Large intestine (tissue), 3 donors: ENCODE results near the gene ACTL6B. TPM values are rescaled to one million over a fixed set of nuclear protein-coding genes. Genes with fewer than 3 reads are reported as not detected.
"Not testable (repeated sequence)": the region's sequence is repeated elsewhere in the genome, so short reads cannot be mapped to it uniquely, and the experiment has no call there.

Experiments
- DNase-seq, 2 donors: peaks; one replicate each; pipeline versions ENCODE4 v3.0.0 to v3.0.0-alpha.2; 2013
- H3K27ac ChIP-seq: one replicate; pipeline ENCODE4 v1.5.1; 2013; ENCODE audit warnings: low read length
- H3K27me3 ChIP-seq: 2 replicates; pipeline ENCODE4 v1.6.1; 2013; ENCODE audit warnings: low read length; ENCODE audit not compliant: control insufficient read depth, insufficient read depth
- H3K36me3 ChIP-seq: 2 replicates; pipeline ENCODE4 v1.6.1; 2013; ENCODE audit warnings: low read length; ENCODE audit not compliant: control insufficient read depth, insufficient read depth
- H3K4me1 ChIP-seq: one replicate; pipeline ENCODE4 v1.6.1; 2013; ENCODE audit warnings: low read length; ENCODE audit not compliant: control insufficient read depth, insufficient read depth
- H3K4me3 ChIP-seq: one replicate; pipeline ENCODE4 v1.5.1; 2013; ENCODE audit warnings: low read length
- H3K9me3 ChIP-seq: one replicate; pipeline ENCODE4 v1.6.1; 2013; ENCODE audit warnings: mild to moderate bottlenecking, low read depth, low read length, moderate library complexity; ENCODE audit not compliant: control insufficient read depth
- WGBS: methylation state at CpG from one replicate; pipeline ENCODE4 v1.1.5; 2013; ENCODE audit warnings: low lambda C conversion rate; ENCODE audit not compliant: insufficient coverage; 5-methylcytosine and 5-hydroxymethylcytosine counted together
- polyA plus RNA-seq: library from polyadenylated mRNA; unstranded; fragments of 120-200 nt; gene quantifications from one replicate; pipeline ENCODE4 v1.2.1, GENCODE V29; 2013

The ACTL6B gene
- polyA plus RNA-seq, 1 donor, result 2.9 TPM

- no peaks in the 10 kb centered on the region for H3K4me1 ChIP-seq
- peaks cover 7% of the 10 kb centered on the region for H3K27me3 ChIP-seq
- H3K27ac ChIP-seq, result no peak overlapping the region
- 100% methylated on average over 3 of the region's 8 CpGs for WGBS
- H3K36me3 ChIP-seq, result no peaks in the 10 kb centered on the region
- H3K4me3 ChIP-seq, result no peak overlapping the region
- DNase-seq, result no peak
- H3K9me3 ChIP-seq, result no peaks in the 10 kb centered on the region
Measured at GRCh38 chr7:100670074-100670473, 13.8 kb upstream of the ACTL6B start.

GRCh38 chr7:100669106-100669505 is 12.9 kb upstream of the ACTL6B start:
- H3K9me3 ChIP-seq, H3K4me1 ChIP-seq, DNase-seq, H3K4me3 ChIP-seq, H3K27ac ChIP-seq, H3K36me3 ChIP-seq, H3K27me3 ChIP-seq: not testable (repeated sequence)
- no CpG with 5 or more reads among the region's 12 CpGs for WGBS

GRCh38 chr7:100668069-100668449 is 11.8 kb upstream of the ACTL6B start:
- Histone ChIP-seq H3K4me3 (no peak overlapping the region), H3K36me3 (no peaks in the 10 kb centered on the region), H3K4me1 (no peaks in the 10 kb centered on the region), H3K9me3 (no peaks in the 10 kb centered on the region), H3K27ac (no peak overlapping the region), H3K27me3 (peaks cover 7% of the 10 kb centered on the region)
- 100% methylated on average over 1 of the region's 2 CpGs for WGBS
- no peak for DNase-seq

GRCh38 chr7:100667331-100668068 is 11.3 kb upstream of the ACTL6B start:
- peaks cover 7% of the 10 kb centered on the region for H3K27me3 ChIP-seq
- WGBS, result 87% methylated on average over 4 of the region's 16 CpGs
- no peaks in the 10 kb centered on the region for H3K9me3 ChIP-seq

GRCh38 chr7:100665168-100665726 is 9.0 kb upstream of the ACTL6B start:
- no peak for DNase-seq
- Histone ChIP-seq H3K4me1 (no peaks in the 10 kb centered on the region), H3K27me3 (peaks cover 6% of the 10 kb centered on the region), H3K36me3 (no peaks in the 10 kb centered on the region), H3K4me3 (no peak overlapping the region), H3K27ac (no peak overlapping the region), H3K9me3 (no peaks in the 10 kb centered on the region)
- WGBS, result no CpG with 5 or more reads among the region's 5 CpGs

More at GRCh38 chr7:100667331-100668068, 11.3 kb upstream of the ACTL6B start:
- Histone ChIP-seq H3K4me1 (no peaks in the 10 kb centered on the region), H3K36me3 (no peaks in the 10 kb centered on the region), H3K4me3 (no peak overlapping the region), H3K27ac (no peak overlapping the region)
- DNase-seq, result no peak

- not testable (repeated sequence) for H3K4me3 ChIP-seq, H3K4me1 ChIP-seq, H3K27ac ChIP-seq, H3K9me3 ChIP-seq, DNase-seq, H3K36me3 ChIP-seq
- no CpG with 5 or more reads among the region's 12 CpGs for WGBS
- H3K27me3 ChIP-seq, result peaks cover 14% of the 10 kb centered on the region
Measured at GRCh38 chr7:100662194-100662776, 6.0 kb upstream of the ACTL6B start.

- Histone ChIP-seq H3K27me3 (peaks cover 40% of the 10 kb centered on the region), H3K36me3 (no peaks in the 10 kb centered on the region), H3K4me3 (no peak overlapping the region), H3K27ac (no peak overlapping the region), H3K9me3 (peaks cover 10% of the 10 kb centered on the region), H3K4me1 (no peaks in the 10 kb centered on the region)
- no peak for DNase-seq
- no CpG with 5 or more reads among the region's 25 CpGs for WGBS
Measured at GRCh38 chr7:100654908-100655831, 1.1 kb downstream of the ACTL6B start.

GRCh38 chr7:100649826-100650565 is 6.3 kb downstream of the ACTL6B start:
- H3K4me1 ChIP-seq, result no peaks in the 10 kb centered on the region
- H3K27ac ChIP-seq, result no peak overlapping the region
- H3K36me3 ChIP-seq, result no peaks in the 10 kb centered on the region
- DNase-seq, result no peak
- no peak overlapping the region for H3K4me3 ChIP-seq
- H3K27me3 ChIP-seq, result peaks cover 14% of the 10 kb centered on the region
- 100% methylated on average over 1 of the region's 15 CpGs for WGBS
- H3K9me3 ChIP-seq, result no peaks in the 10 kb centered on the region

GRCh38 chr7:100642534-100642907 is 13.7 kb downstream of the ACTL6B start:
- no peaks in the 10 kb centered on the region for H3K9me3 ChIP-seq
- H3K27ac ChIP-seq, result no peak overlapping the region
- no peaks in the 10 kb centered on the region for H3K36me3 ChIP-seq
- no peak overlapping the region for H3K4me3 ChIP-seq
- peaks cover 7% of the 10 kb centered on the region for H3K27me3 ChIP-seq
- peaks cover 15% of the 10 kb centered on the region for H3K4me1 ChIP-seq
- DNase-seq, result peak in 1 of 2 donors; percentile 57
- no CpG with 5 or more reads among the region's 11 CpGs for whole genome bisulfite sequencing
